Kidney (tissue), 14 donors: ENCODE results near the gene MYO5B. TPM values are rescaled to one million over a fixed set of nuclear protein-coding genes. Genes with fewer than 3 reads are reported as not detected.

ENCODE experiments used
- DNase-seq, 5 donors: peaks; one replicate each; pipeline ENCODE4 v3.0.0-alpha.2; 2013 to 2020
- FAIRE-seq: peaks from 2 replicates; lab custom pipeline; 2012; peaks lifted over from hg19 to GRCh38; lab: Jason Lieb, UNC
- H3K27ac ChIP-seq, 2 donors: one replicate each; pipeline ENCODE4 v1.7.0; 2013; ENCODE audit warnings: low read depth in 2 of 2, low read length in 2 of 2, inconsistent platforms in 1 of 2
- H3K27me3 ChIP-seq: one replicate; pipeline ENCODE4 v1.7.1; 2013; ENCODE audit warnings: low read length, inconsistent platforms; ENCODE audit not compliant: control insufficient read depth, insufficient read depth
- H3K36me3 ChIP-seq, 3 donors: one replicate each; pipeline versions ENCODE4 v1.7.0 to v1.7.1; 2013; ENCODE audit warnings: low read length in 3 of 3, control low read depth in 1 of 3, inconsistent platforms in 1 of 3; ENCODE audit not compliant: insufficient read depth in 3 of 3, control insufficient read depth in 2 of 3
- H3K4me1 ChIP-seq, 3 donors: one replicate each; pipeline versions ENCODE4 v1.7.0 to v1.7.1; 2013; ENCODE audit warnings: low read length in 3 of 3, inconsistent platforms in 1 of 3, low read depth in 1 of 3; ENCODE audit not compliant: control insufficient read depth in 2 of 3, insufficient read depth in 2 of 3
- H3K4me3 ChIP-seq, 3 donors: one replicate each; pipeline versions ENCODE4 v1.7.0 to v1.8.1; 2013; ENCODE audit warnings: low read length in 3 of 3, control low read depth in 1 of 3, inconsistent platforms in 1 of 3
- H3K9ac ChIP-seq, 3 donors: one replicate each; pipeline versions ENCODE4 v1.7.0 to v1.7.1; 2013; ENCODE audit warnings: low read length in 3 of 3, control low read depth in 1 of 3, inconsistent platforms in 1 of 3
- H3K9me3 ChIP-seq, 3 donors: one replicate each; pipeline versions ENCODE4 v1.7.0 to v1.7.1; 2013; ENCODE audit warnings: low read length in 3 of 3, control low read depth in 1 of 3, inconsistent platforms in 1 of 3; ENCODE audit not compliant: control insufficient read depth in 2 of 3, insufficient read depth in 1 of 3
- CTCF ChIP-seq: IDR thresholded peaks from 3 replicates; pipeline ENCODE4 v1.5.1; 2012; ENCODE audit warnings: mild to moderate bottlenecking, moderate library complexity, borderline replicate concordance; ENCODE audit not compliant: insufficient read depth; ENCODE audit errors: extremely low read depth
- intact Hi-C: fragments of 100-400 bp; cut with DNase I; formaldehyde crosslinking; loops from one replicate; pipeline ENCODE4 v1.11.1; 2022
- polyA plus RNA-seq: library from polyadenylated mRNA; stranded (reverse); fragments of 350-450 nt; fragmentation: Illumina TruSeq; extraction: RNeasy Lipid Tissue Mini Kit (QIAGEN cat#74804); gene quantifications from one replicate; pipeline ENCODE4 v1.2.3, GENCODE V29; 2014; ENCODE audit warnings: low read depth, low replicate concordance; ENCODE audit not compliant: insufficient read depth
- total RNA-seq: library from RNA; stranded (reverse); fragmentation: NEBNext Ultra II Directional; extraction: Animal tissue kit (Norgen Biotek cat#: 25700); gene quantifications from one replicate; pipeline ENCODE4 v1.2.1, GENCODE V29; 2021
- donor health status: control.
- donor health status: control.
- donor health status: control.
- donor health status: control.
- donor health status: control.
- donor health status: DM: yes; HTN: yes; CAD: no.
- donor health status: Normal renal cell carcinoma (clear cell type).

The MYO5B gene
- total and polyA plus RNA-seq, 2 donors from 2014 or later = 17.8 to 43.8 TPM

- no peak for TF ChIP-seq CTCF
- H3K4me1 ChIP-seq = peaks cover 0 to 4% (median 0%) of the 10 kb centered on the region in 3 donors
- H3K4me3 ChIP-seq = peak overlapping the region in 1 of 3 donors; percentile 2
- no peaks in the 10 kb centered on the region for H3K36me3 ChIP-seq
- H3K9ac ChIP-seq = no peak overlapping the region
- no peak for FAIRE-seq
- no peak overlapping the region for H3K27ac ChIP-seq
- H3K27me3 ChIP-seq = no peaks in the 10 kb centered on the region
- intact Hi-C loops = no loop called here
- no peaks in the 10 kb centered on the region for H3K9me3 ChIP-seq
- DNase-seq = peak in 1 of 5 donors; percentile 29
Observed at GRCh38 chr18:50107468-50107977, 87.4 kb downstream of the MYO5B start.

- Histone ChIP-seq H3K4me3 (no peak overlapping the region), H3K27me3 (no peaks in the 10 kb centered on the region), H3K9ac (no peak overlapping the region), H3K4me1 (peaks cover 0 to 4% (median 0%) of the 10 kb centered on the region in 3 donors), H3K36me3 (no peaks in the 10 kb centered on the region), H3K9me3 (no peaks in the 10 kb centered on the region), H3K27ac (no peak overlapping the region)
- DNase-seq = no peak
- no peak for FAIRE-seq
- intact Hi-C loops = no loop called here
- TF ChIP-seq CTCF = no peak
Observed at GRCh38 chr18:50105027-50105426, 89.9 kb downstream of the MYO5B start.

- no peak overlapping the region for H3K9ac ChIP-seq
- H3K9me3 ChIP-seq = no peaks in the 10 kb centered on the region
- H3K27me3 ChIP-seq = no peaks in the 10 kb centered on the region
- intact Hi-C loops = no loop called here
- H3K27ac ChIP-seq = no peak overlapping the region
- no peaks in the 10 kb centered on the region for H3K36me3 ChIP-seq
- no peak for FAIRE-seq
- TF ChIP-seq CTCF = no peak
- peaks cover 0 to 4% (median 0%) of the 10 kb centered on the region in 3 donors for H3K4me1 ChIP-seq
- DNase-seq = no peak
- no peak overlapping the region for H3K4me3 ChIP-seq
Observed at GRCh38 chr18:50104421-50104820, 90.5 kb downstream of the MYO5B start.

GRCh38 chr18:50099725-50100407 lies 95.1 kb downstream of the MYO5B start:
- TF ChIP-seq CTCF = no peak
- no peaks in the 10 kb centered on the region for H3K36me3 ChIP-seq
- FAIRE-seq (no peak), DNase-seq (peak in 2 of 5 donors; percentile 45 to 54)
- H3K4me3 ChIP-seq = no peak overlapping the region
- no peaks in the 10 kb centered on the region for H3K4me1 ChIP-seq
- no peaks in the 10 kb centered on the region for H3K9me3 ChIP-seq
- intact Hi-C loops = no loop called here
- H3K9ac ChIP-seq = no peak overlapping the region
- no peak overlapping the region for H3K27ac ChIP-seq
- no peaks in the 10 kb centered on the region for H3K27me3 ChIP-seq
